Cardiac muscle cell (in vitro differentiated cells and primary cell): Measurements from ENCODE around the gene KIF26B. TPM values are rescaled to one million over a fixed set of nuclear protein-coding genes. Genes with fewer than 3 reads are reported as not detected.

Experiments used
- DNase-seq, 2 donors: peaks; one replicate each; pipeline versions ENCODE4 v3.0.0 to v3.0.0-alpha.2; 2010 to 2017; ENCODE audit warnings: low read depth in 1 of 2, low spot score in 1 of 2
- H3K27ac ChIP-seq: fragments of 200-600 bp; sonication (generic); 2 replicates; pipeline ENCODE4 v1.5.1; 2016
- H3K27me3 ChIP-seq: fragments of 200-600 bp; sonication (generic); 2 replicates; pipeline ENCODE4 v1.6.0; 2016; ENCODE audit warnings: control low read depth
- H3K36me3 ChIP-seq: fragments of 200-600 bp; sonication (generic); 2 replicates; pipeline ENCODE4 v1.5.1; 2016; ENCODE audit warnings: control low read depth
- H3K4me1 ChIP-seq: fragments of 200-600 bp; sonication (generic); 2 replicates; pipeline ENCODE4 v1.8.1; 2017; ENCODE audit warnings: low read depth, mild to moderate bottlenecking, mixed run types
- H3K4me3 ChIP-seq: fragments of 200-600 bp; sonication (generic); 2 replicates; pipeline ENCODE4 v1.5.1; 2016; ENCODE audit warnings: mild to moderate bottlenecking
- H3K9me3 ChIP-seq: fragments of 200-600 bp; sonication (generic); 2 replicates; pipeline ENCODE4 v1.5.1; 2017; ENCODE audit warnings: low read depth, mild to moderate bottlenecking, control low read depth
- CTCF ChIP-seq: IDR thresholded peaks from 2 replicates; pipeline ENCODE4 v1.5.1; 2012; ENCODE audit warnings: low read depth, mild to moderate bottlenecking, low read length
- polyA plus RNA-seq: library from polyadenylated mRNA; unstranded; fragments of >200 nt; fragmentation: Nextera tagmentation; extraction: Ambion mirVana; gene quantifications from 2 replicates; pipeline ENCODE4 v1.2.1, GENCODE V29; 2016
- total RNA-seq: library from RNA; depleted of rRNA; stranded (reverse); fragments of >200 nt; gene quantifications from 2 replicates; pipeline ENCODE4 v1.2.3, GENCODE V29; 2016

Gene KIF26B
- total and polyA plus RNA-seq, 2 experiments from 2014 or later, result 58.9 to 177 TPM

- H3K4me1 ChIP-seq, result peaks cover 19% of the 10 kb centered on the region
- peak overlapping the region; percentile 57 for H3K27ac ChIP-seq
- H3K36me3 ChIP-seq, result peaks cover 3% of the 10 kb centered on the region
- no peak overlapping the region for H3K4me3 ChIP-seq
- H3K9me3 ChIP-seq, result no peaks in the 10 kb centered on the region
- no peaks in the 10 kb centered on the region for H3K27me3 ChIP-seq
- peak in 1 of 2 donors; percentile 28 for DNase-seq
- no peak for TF ChIP-seq CTCF
Measured at GRCh38 chr1:245458761-245459174, 304.0 kb downstream of the KIF26B start.

DNA sequence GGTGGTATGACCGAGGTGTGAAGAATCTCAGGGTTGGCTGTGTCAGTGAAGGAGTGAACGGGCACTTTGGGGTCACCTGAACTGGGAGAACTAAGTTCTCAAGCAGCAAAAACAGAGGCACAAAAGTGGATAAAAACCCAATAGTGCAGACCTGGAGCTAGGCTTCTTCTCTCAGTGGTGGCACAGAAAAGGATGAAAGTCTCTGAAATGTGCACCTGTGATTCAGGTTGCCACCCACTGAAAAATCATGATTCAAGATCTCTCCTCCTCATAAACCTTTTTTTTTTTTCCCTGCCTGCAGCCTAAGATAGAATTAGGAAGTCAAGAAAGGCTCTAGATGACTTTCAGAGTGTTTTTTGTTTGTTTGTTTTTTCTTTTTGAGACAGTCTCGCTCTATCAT, 304.8 kb downstream of the KIF26B start:
- Histone ChIP-seq H3K27me3 (no peaks in the 10 kb centered on the region), H3K36me3 (peaks cover 3% of the 10 kb centered on the region), H3K4me1 (peaks cover 11% of the 10 kb centered on the region), H3K9me3 (no peaks in the 10 kb centered on the region), H3K4me3 (no peak overlapping the region), H3K27ac (peak overlapping the region; percentile 30)
- no peak for DNase-seq
- no peak for TF ChIP-seq CTCF

- H3K36me3 ChIP-seq, result peaks cover 3% of the 10 kb centered on the region
- DNase-seq, result no peak
- H3K27ac ChIP-seq, result no peak overlapping the region
- no peak for TF ChIP-seq CTCF
- H3K27me3 ChIP-seq, result no peaks in the 10 kb centered on the region
- H3K4me1 ChIP-seq, result peaks cover 14% of the 10 kb centered on the region
- H3K4me3 ChIP-seq, result no peak overlapping the region
- H3K9me3 ChIP-seq, result no peaks in the 10 kb centered on the region
Measured at GRCh38 chr1:245461681-245462080, 306.9 kb downstream of the KIF26B start.

DNA sequence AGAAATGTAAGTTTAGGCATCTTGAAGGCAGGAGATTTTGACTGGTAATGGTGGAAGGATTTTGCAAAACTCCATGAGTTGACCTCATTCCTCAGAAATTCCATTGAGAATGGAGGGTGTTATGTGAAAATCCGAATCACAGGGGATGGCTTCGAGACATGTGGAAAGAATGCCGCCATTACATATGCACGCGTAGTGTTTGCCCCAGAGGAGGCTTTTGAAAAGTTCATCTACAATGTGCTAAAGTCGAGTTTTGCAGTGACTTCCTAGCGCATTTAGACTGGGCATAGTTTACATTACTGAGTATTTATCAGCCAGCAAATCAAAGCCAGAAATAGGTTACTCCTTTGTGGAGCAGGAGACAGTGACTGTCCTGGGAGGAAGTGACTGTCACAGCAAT, 307.4 kb downstream of the KIF26B start:
- Histone ChIP-seq H3K4me3 (no peak overlapping the region), H3K9me3 (no peaks in the 10 kb centered on the region), H3K27ac (no peak overlapping the region), H3K4me1 (peaks cover 14% of the 10 kb centered on the region), H3K27me3 (no peaks in the 10 kb centered on the region), H3K36me3 (peaks cover 3% of the 10 kb centered on the region)
- DNase-seq, result no peak
- TF ChIP-seq CTCF, result no peak

GRCh38 chr1:245463392-245464165, 308.8 kb downstream of the KIF26B start:
- H3K4me3 ChIP-seq, result no peak overlapping the region
- no peak for TF ChIP-seq CTCF

More at GRCh38 chr1:245463392-245464165, 308.8 kb downstream of the KIF26B start:
- H3K27me3 ChIP-seq, result no peaks in the 10 kb centered on the region
- peak overlapping the region; percentile 30 for H3K27ac ChIP-seq
- peaks cover 3% of the 10 kb centered on the region for H3K36me3 ChIP-seq
- H3K4me1 ChIP-seq, result peaks cover 21% of the 10 kb centered on the region
- DNase-seq, result no peak
- H3K9me3 ChIP-seq, result no peaks in the 10 kb centered on the region
